ENCODE data around the gene PA2G4.
A peak's percentile ranks its signal among the peaks of the same experiment; 100 is the strongest.

The PA2G4 gene

DNA sequence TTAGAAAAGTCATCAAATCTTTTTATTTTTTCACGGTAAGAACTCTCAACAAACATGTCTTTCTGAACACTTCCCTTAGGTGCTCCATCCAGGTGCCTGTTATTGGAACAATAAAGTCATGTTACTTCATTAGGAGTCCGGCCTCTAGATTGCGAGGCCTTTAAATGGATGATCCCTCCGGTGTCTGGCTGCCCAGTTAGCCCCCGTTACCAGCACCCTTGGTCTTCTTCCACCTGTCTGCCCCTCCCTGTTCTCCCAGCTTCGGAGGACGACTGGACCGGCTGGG lies 593 bp upstream of the PA2G4 start:
- CTCF ChIA-PET, result interaction anchor here (0.7 to 1.6 kb wide), 4 partner anchors 9 to 86 kb away, joined by 3 to 9 read pairs (median 4); partner anchors contain the start of gene SMARCC2
- TF ChIP-seq FOXA1 (IDR thresholded peaks at IDR 0.05) (no peak), CTBP1 (IDR thresholded peaks at IDR 0.05; ENCODE audit: borderline replicate concordance) (no peak), ELF4 (IDR thresholded peaks at IDR 0.05) (no peak), ZNF384 (IDR thresholded peaks at IDR 0.05) (no peak), TARDBP (IDR thresholded peaks at IDR 0.05) (no peak), SP1 (IDR thresholded peaks at IDR 0.05) (no peak), BHLHE40 (IDR thresholded peaks at IDR 0.05; ENCODE audit: borderline replicate concordance) (no peak), L3MBTL2 (conservative IDR thresholded peaks at IDR 0.05) (no peak), SUZ12 (IDR thresholded peaks at IDR 0.05) (no peak), FOXK2 (IDR thresholded peaks at IDR 0.05) (no peak), NFRKB (IDR thresholded peaks at IDR 0.05) (no peak), HDGF (IDR thresholded peaks at IDR 0.05; ENCODE audit: borderline replicate concordance) (no peak), LEF1 (IDR thresholded peaks at IDR 0.05; ENCODE audit: borderline replicate concordance) (no peak), FOXM1 (IDR thresholded peaks at IDR 0.05; ENCODE audit: borderline replicate concordance) (no peak)
- TF ChIP-seq, protein P1, sequence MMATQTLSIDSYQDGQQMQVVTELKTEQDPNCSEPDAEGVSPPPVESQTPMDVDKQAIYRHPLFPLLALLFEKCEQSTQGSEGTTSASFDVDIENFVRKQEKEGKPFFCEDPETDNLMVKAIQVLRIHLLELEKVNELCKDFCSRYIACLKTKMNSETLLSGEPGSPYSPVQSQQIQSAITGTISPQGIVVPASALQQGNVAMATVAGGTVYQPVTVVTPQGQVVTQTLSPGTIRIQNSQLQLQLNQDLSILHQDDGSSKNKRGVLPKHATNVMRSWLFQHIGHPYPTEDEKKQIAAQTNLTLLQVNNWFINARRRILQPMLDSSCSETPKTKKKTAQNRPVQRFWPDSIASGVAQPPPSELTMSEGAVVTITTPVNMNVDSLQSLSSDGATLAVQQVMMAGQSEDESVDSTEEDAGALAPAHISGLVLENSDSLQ (IDR thresholded peaks at IDR 0.05), result no peak
- POLR2A ChIA-PET, result interaction anchor here (0.6 to 6.1 kb wide), 27 partner anchors 9 to 345 kb away, joined by 3 to 122 read pairs (median 5); partner anchors contain the start of genes CNPY2, ERBB3, ESYT1 and RAB5B
- no peak for DNase-seq (ENCODE audit: extremely low spot score)

DNA sequence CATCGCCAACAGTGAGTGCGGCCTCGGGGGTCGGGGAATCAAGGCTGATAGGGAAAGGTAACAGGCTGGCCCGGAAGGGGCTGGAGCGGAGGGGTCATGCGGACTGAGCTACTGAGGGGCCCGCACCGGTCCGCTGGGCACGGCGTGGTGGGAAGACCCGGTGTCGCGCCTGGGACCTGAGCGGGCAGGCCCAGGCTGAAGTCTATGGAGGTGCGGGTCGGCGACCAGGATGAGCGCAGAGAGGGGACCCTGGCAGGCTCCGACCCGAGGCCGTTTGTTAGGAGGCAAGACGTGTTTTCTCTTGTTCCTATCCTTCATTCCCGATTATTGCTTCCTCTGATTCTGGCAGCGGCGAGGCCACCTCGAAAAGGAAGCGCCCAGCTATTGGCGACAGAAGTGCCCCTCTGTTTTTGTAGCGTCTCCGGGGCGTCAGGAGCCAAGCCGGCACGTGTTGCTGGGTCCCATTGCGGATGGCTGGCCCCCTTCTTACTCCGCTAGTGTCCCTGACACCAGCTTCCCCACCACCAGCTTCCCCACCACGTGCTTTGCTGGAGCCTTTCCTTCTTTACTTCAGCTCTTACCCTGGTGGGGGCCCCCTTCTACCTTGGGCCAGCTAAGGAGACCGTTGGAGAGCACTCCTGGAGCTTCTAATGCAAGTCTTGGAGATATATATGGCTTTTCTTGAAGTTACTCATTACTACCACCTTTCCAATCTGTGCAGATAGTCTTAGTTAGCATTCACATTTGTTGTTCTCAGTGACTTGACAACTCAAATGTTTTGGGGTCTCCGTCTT lies 653 bp downstream of the PA2G4 start:
- no peak for DNase-seq (ENCODE audit: extremely low spot score)
- CTCF ChIA-PET, result interaction anchor here (1.6 kb wide), 1 partner anchor 85 kb away, joined by 5 read pairs; the partner anchor contains the start of gene SMARCC2
- POLR2A ChIA-PET, result interaction anchor here (0.7 to 6.1 kb wide), 15 partner anchors 8 to 366 kb away, joined by 3 to 122 read pairs (median 7); partner anchors contain the start of genes ERBB3, ESYT1, RPL41 and SMARCC2
- TF ChIP-seq, protein P1 (IDR thresholded peaks at IDR 0.05), result no peak
- TF ChIP-seq ARNT (IDR thresholded peaks at IDR 0.05) (no peak), FOXA1 (IDR thresholded peaks at IDR 0.05) (no peak), FOXK2 (IDR thresholded peaks at IDR 0.05) (no peak), L3MBTL2 (conservative IDR thresholded peaks at IDR 0.05) (peak; percentile 12; the same call in 1 of the 2 replicates)

DNA sequence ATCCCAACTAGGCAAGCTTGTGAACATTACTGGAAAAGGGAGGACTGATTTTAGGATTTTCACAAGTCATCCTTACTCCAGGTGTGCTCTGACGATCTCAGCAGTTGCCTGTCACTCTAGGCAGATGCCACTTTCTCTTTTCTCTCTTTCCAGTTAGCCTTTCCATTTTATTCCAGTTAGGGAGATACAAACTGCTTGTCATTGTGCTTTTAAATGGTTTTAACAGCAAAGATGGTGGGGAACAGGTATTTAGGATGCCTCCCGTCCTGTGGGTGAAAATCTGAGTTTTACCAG lies 1.2 kb downstream of the PA2G4 start:
- ChIA-PET POLR2A (interaction anchor here (0.7 to 6.1 kb wide), 8 partner anchors 12 to 367 kb away, joined by 3 to 122 read pairs (median 14); partner anchors contain the start of genes ERBB3, ESYT1, RPL41 and SMARCC2), CTCF (no interaction called here)
- no peak for DNase-seq (ENCODE audit: extremely low spot score)
- TF ChIP-seq ZNF384 (IDR thresholded peaks at IDR 0.05) (no peak), CTBP1 (IDR thresholded peaks at IDR 0.05; ENCODE audit: borderline replicate concordance) (no peak), ARNT (IDR thresholded peaks at IDR 0.05) (no peak), FOXK2 (IDR thresholded peaks at IDR 0.05) (no peak), ELF4 (IDR thresholded peaks at IDR 0.05) (no peak), NFRKB (IDR thresholded peaks at IDR 0.05) (no peak), SUZ12 (IDR thresholded peaks at IDR 0.05) (no peak), HDGF (IDR thresholded peaks at IDR 0.05; ENCODE audit: borderline replicate concordance) (no peak), SP1 (IDR thresholded peaks at IDR 0.05) (no peak), BHLHE40 (IDR thresholded peaks at IDR 0.05; ENCODE audit: borderline replicate concordance) (no peak), FOXM1 (IDR thresholded peaks at IDR 0.05; ENCODE audit: borderline replicate concordance) (no peak), L3MBTL2 (conservative IDR thresholded peaks at IDR 0.05) (no peak), TARDBP (IDR thresholded peaks at IDR 0.05) (no peak), LEF1 (IDR thresholded peaks at IDR 0.05; ENCODE audit: borderline replicate concordance) (no peak), FOXA1 (IDR thresholded peaks at IDR 0.05) (no peak)
- TF ChIP-seq, protein P1 (IDR thresholded peaks at IDR 0.05), result no peak; the same call in 1 of the 2 replicates

DNA sequence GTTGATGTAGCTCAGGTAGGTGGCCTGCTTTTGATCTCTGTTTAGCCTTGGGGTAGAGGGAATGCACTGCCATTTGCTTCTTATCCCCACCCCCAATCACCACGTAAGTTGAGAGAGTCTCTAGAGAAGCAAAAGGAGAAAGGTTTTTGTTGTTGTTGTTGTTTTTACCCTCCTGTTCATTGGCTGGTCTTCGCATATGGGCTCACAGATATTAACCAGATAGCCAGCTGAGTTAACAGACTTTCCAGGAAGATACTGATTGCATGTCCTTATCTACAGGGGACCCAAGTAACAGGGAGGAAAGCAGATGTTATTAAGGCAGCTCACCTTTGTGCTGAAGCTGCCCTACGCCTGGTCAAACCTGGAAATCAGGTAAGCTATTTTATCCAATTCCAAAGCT lies 2.9 kb downstream of the PA2G4 start:
- ChIA-PET POLR2A (interaction anchor here (1.2 to 1.4 kb wide), 4 partner anchors 10 to 28 kb away, joined by 4 to 7 read pairs (median 5); partner anchors contain the start of genes ERBB3, ESYT1, RPL41 and ZC3H10), CTCF (interaction anchor here (0.7 kb wide), 1 partner anchor 12 kb away, joined by 3 read pairs; no protein-coding TSS in a partner anchor)
- no peak for TF ChIP-seq FOXK2 (IDR thresholded peaks at IDR 0.05)
- TF ChIP-seq NFRKB (IDR thresholded peaks at IDR 0.05), result no peak
- TF ChIP-seq FOXA1 (IDR thresholded peaks at IDR 0.05), result no peak
- no peak for TF ChIP-seq ELF4 (IDR thresholded peaks at IDR 0.05)
- DNase-seq (ENCODE audit: extremely low spot score), result no peak

DNA sequence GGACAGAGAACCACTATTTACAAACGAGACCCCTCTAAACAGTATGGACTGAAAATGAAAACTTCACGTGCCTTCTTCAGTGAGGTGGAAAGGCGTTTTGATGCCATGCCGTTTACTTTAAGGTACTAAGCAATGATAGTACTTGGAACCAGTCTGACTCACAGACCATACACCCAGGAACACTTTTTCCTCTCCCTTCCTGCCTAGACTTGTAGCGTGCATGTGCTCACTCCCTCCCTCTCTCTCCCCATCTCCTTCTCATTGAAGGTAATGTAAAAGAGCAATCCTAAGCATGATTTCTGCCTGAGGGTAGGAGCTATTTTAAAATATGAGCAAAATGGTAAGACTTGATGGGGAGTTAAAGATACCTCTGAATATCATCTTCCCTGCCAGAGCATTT lies 6.2 kb downstream of the PA2G4 start:
- ChIA-PET CTCF (no interaction called here), POLR2A (no interaction called here)
- no peak for DNase-seq (ENCODE audit: extremely low spot score)
- TF ChIP-seq LEF1 (IDR thresholded peaks at IDR 0.05; ENCODE audit: borderline replicate concordance) (no peak), BHLHE40 (IDR thresholded peaks at IDR 0.05; ENCODE audit: borderline replicate concordance) (no peak), ELF4 (IDR thresholded peaks at IDR 0.05) (no peak), NFRKB (IDR thresholded peaks at IDR 0.05) (no peak), L3MBTL2 (conservative IDR thresholded peaks at IDR 0.05) (no peak), CTBP1 (IDR thresholded peaks at IDR 0.05; ENCODE audit: borderline replicate concordance) (no peak), ZNF384 (IDR thresholded peaks at IDR 0.05) (no peak), FOXK2 (IDR thresholded peaks at IDR 0.05) (no peak), TARDBP (IDR thresholded peaks at IDR 0.05) (no peak), SUZ12 (IDR thresholded peaks at IDR 0.05) (no peak), FOXM1 (IDR thresholded peaks at IDR 0.05; ENCODE audit: borderline replicate concordance) (no peak), SP1 (IDR thresholded peaks at IDR 0.05) (no peak), ARNT (IDR thresholded peaks at IDR 0.05) (no peak), HDGF (IDR thresholded peaks at IDR 0.05; ENCODE audit: borderline replicate concordance) (no peak), FOXA1 (IDR thresholded peaks at IDR 0.05) (no peak)
- TF ChIP-seq, protein P1 (IDR thresholded peaks at IDR 0.05), result no peak
